OCI-LY7 (cell line): ENCODE measurements around the gene TGM1. TPM values are rescaled to one million over a fixed set of nuclear protein-coding genes. Genes with fewer than 3 reads are reported as not detected.

ENCODE experiments used
- BruUV-seq: library from RNA; stranded (reverse); fragments of 400-500 nt; replicated peaks from 2 replicates; lab custom pipeline; 2021; lab: Mats Ljungman, UMichigan
- CTCF ChIA-PET: fragments of 300-600 bp; sonication (Branson Sonifier 250); formaldehyde crosslinking; loops from one replicate; lab custom pipeline; 2022; ENCODE audit warnings: antibody characterized with exemption; ENCODE audit not compliant: unreplicated experiment; lab: Charles Lee
- POLR2A ChIA-PET: fragments of 300-600 bp; sonication (Branson Sonifier 250); formaldehyde crosslinking; loops from one replicate; lab custom pipeline; 2022; ENCODE audit warnings: antibody characterized with exemption; lab: Charles Lee
- DNase-seq: peaks from one replicate; pipeline ENCODE4 v3.0.0-alpha.2; 2015; ENCODE audit warnings: low spot score
- H2AFZ ChIP-seq: fragments of 200-600 bp; sonication (generic), shearing (Covaris generic); 2 replicates; pipeline ENCODE4 v1.6.1; 2014; ENCODE audit warnings: mild to moderate bottlenecking, antibody characterized with exemption, low read length, moderate library complexity
- H3K27ac ChIP-seq: fragments of 200-600 bp; sonication (generic); 2 replicates; pipeline ENCODE4 v1.5.1; 2014; ENCODE audit warnings: mixed run types, low read depth, mild to moderate bottlenecking, moderate library complexity, low read length, inconsistent platforms; ENCODE audit not compliant: poor library complexity, severe bottlenecking
- H3K36me3 ChIP-seq: fragments of 200-600 bp; sonication (generic); 2 replicates; pipeline ENCODE4 v1.6.1; 2014; ENCODE audit warnings: mild to moderate bottlenecking, antibody characterized with exemption, low read length, moderate library complexity, mixed read lengths; ENCODE audit not compliant: insufficient read depth
- H3K4me1 ChIP-seq: fragments of 200-600 bp; sonication (generic); 2 replicates; pipeline ENCODE4 v1.5.1; 2014; ENCODE audit warnings: mild to moderate bottlenecking, low read length; ENCODE audit not compliant: insufficient read depth, poor library complexity, severe bottlenecking
- H3K4me2 ChIP-seq: fragments of 200-600 bp; sonication (generic); 2 replicates; pipeline ENCODE4 v1.6.1; 2014; ENCODE audit warnings: mild to moderate bottlenecking, low read length
- H3K4me3 ChIP-seq: fragments of 200-600 bp; sonication (generic); 2 replicates; pipeline ENCODE4 v1.5.1; 2014; ENCODE audit warnings: mild to moderate bottlenecking, low read depth, low read length; ENCODE audit not compliant: poor library complexity, severe bottlenecking
- H3K79me2 ChIP-seq: fragments of 200-600 bp; sonication (generic); 2 replicates; pipeline ENCODE4 v1.6.1; 2016; ENCODE audit warnings: low read depth, mild to moderate bottlenecking, low read length, moderate library complexity, mixed read lengths; ENCODE audit not compliant: insufficient read depth
- H3K9me2 ChIP-seq: fragments of 200-600 bp; sonication (generic); 2 replicates; pipeline ENCODE4 v1.6.1; 2016; ENCODE audit warnings: mild to moderate bottlenecking, low read length, mixed read lengths; ENCODE audit not compliant: insufficient read depth
- H3K9me3 ChIP-seq: fragments of 200-600 bp; sonication (generic); 2 replicates; pipeline ENCODE4 v1.6.1; 2014; ENCODE audit warnings: mild to moderate bottlenecking, mixed run types, low read length, mixed read lengths
- H4K20me1 ChIP-seq: fragments of 200-600 bp; sonication (generic); 2 replicates; pipeline ENCODE4 v1.6.1; 2014; ENCODE audit warnings: mild to moderate bottlenecking, antibody characterized with exemption, low read length, moderate library complexity, mixed read lengths; ENCODE audit not compliant: insufficient read depth
- EZH2phosphoT487 ChIP-seq: fragments of 200-600 bp; sonication (generic); IDR thresholded peaks from 2 replicates; pipeline ENCODE4 v1.6.1; 2018; ENCODE audit warnings: low read depth, borderline replicate concordance, mild to moderate bottlenecking, mixed run types, antibody characterized with exemption, low read length, moderate library complexity, mixed read lengths
- intact Hi-C: fragments of 100-400 bp; cut with micrococcal nuclease; formaldehyde crosslinking; loops from one replicate; pipeline ENCODE4 v1.10.0; 2022; ENCODE audit not compliant: unreplicated experiment
- total RNA-seq, 2 experiments: library from RNA; depleted of rRNA in 1 of 2; stranded (reverse); fragments of >200 nt in 1 of 2; shearing (Covaris generic) in 1 of 2; gene quantifications; 2 replicates each; pipeline ENCODE4 v1.2.3, GENCODE V29; 2014 to 2022
- TF ChIP-seq, protein P1 (sequence below): fragments of 200-600 bp; sonication (generic); conservative IDR thresholded peaks from 2 replicates; pipeline ENCODE4 v1.5.1; 2014; ENCODE audit warnings: mild to moderate bottlenecking, antibody characterized with exemption, low read length, moderate library complexity, mixed read lengths

TGM1 gene
- total RNA-seq, 2 experiments from 2014 or later = 5.2 to 5.4 TPM

DNA sequence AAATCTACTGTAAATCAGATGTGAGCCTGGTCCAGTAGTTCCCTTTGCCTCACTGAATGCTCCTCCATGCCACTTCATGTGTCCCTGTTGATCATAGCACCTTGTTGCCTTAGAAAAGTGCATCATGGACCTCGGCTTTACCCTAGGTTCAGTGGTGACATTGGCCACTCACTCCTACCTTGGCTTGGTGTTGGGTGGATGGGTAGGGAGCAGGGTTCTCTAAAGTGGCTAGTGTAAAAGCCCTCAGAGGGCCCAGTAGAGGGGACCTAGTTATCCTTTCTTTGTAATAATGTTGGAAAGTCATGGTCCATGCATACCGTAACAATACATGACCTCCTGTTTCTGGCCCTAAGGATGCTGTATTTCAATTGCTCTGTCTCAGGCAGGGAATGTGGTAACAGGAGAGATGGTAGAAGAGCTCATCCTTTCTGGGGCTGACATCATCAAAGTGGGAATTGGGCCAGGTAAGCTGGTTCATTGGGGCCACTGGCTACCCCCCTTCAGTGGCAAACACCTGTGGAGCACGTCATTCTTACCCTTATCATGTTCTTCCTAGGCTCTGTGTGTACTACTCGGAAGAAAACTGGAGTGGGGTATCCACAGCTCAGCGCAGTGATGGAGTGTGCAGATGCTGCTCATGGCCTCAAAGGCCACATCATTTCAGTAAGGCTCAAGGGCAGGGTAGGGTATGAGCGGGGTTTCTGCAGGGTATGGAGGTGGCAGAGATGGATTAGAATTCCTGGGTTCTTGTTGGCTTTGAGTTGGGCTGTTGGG lies 26.1 kb downstream of the TGM1 start:
- H4K20me1 ChIP-seq = no peaks in the 10 kb centered on the region
- DNase-seq = no peak
- H3K27ac ChIP-seq = no peak overlapping the region
- no peak overlapping the region for H2AFZ ChIP-seq
- ChIA-PET POLR2A (interaction anchor here (0.7 to 1.9 kb wide), 2 partner anchors 41 to 61 kb away, joined by 3 to 5 read pairs; no protein-coding TSS in a partner anchor), CTCF (no interaction called here)
- peaks cover 73% of the 10 kb centered on the region for H3K36me3 ChIP-seq
- H3K4me2 ChIP-seq = no peak overlapping the region
- H3K9me2 ChIP-seq = no peaks in the 10 kb centered on the region
- no peak overlapping the region for H3K4me3 ChIP-seq
- intact Hi-C loops = no loop called here
- TF ChIP-seq, protein P1, sequence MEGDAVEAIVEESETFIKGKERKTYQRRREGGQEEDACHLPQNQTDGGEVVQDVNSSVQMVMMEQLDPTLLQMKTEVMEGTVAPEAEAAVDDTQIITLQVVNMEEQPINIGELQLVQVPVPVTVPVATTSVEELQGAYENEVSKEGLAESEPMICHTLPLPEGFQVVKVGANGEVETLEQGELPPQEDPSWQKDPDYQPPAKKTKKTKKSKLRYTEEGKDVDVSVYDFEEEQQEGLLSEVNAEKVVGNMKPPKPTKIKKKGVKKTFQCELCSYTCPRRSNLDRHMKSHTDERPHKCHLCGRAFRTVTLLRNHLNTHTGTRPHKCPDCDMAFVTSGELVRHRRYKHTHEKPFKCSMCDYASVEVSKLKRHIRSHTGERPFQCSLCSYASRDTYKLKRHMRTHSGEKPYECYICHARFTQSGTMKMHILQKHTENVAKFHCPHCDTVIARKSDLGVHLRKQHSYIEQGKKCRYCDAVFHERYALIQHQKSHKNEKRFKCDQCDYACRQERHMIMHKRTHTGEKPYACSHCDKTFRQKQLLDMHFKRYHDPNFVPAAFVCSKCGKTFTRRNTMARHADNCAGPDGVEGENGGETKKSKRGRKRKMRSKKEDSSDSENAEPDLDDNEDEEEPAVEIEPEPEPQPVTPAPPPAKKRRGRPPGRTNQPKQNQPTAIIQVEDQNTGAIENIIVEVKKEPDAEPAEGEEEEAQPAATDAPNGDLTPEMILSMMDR = no peak
- TF ChIP-seq EZH2phosphoT487 = no peak
- H3K79me2 ChIP-seq = peaks cover 32% of the 10 kb centered on the region; the same call in 1 of the 2 replicates
- no TSS peak for BruUV-seq
- H3K4me1 ChIP-seq = peaks cover 38% of the 10 kb centered on the region
- H3K9me3 ChIP-seq = no peaks in the 10 kb centered on the region

DNA sequence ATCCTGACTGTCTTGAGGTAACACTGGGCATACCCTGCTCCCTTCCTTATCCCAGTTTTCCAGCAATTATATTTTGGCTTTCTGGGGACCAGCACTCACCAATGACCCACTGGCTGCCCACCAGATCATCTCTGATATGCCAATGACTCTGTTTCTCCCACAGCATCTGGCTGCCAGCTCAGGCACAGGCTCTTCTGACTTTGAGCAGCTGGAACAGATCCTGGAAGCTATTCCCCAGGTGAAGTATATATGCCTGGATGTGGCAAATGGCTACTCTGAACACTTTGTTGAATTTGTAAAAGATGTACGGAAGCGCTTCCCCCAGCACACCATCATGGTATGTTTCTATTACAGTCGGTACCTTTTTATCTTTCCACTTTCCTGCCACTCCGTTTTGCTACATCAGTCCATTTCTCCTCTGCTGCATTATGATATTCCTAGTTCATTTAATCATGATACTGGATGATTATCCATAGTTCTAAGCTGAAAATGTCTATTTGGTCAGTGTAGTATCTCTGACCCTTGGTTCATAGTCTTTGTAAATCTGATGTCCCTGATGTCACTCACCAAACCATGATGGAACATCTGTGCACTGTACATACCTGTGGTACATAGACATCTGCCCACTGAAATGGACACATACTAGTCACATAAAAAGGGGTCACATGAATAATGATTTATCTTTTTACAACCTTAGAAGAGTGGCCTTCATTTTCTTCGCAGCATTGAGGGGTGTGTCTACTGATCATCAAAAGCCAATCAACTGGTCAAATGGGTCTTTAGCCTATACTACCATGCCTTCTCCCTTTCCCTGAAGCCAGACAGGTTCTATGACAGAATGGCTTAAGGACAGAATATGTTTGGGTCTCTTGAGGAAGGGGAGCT lies 26.9 kb downstream of the TGM1 start:
- TF ChIP-seq, protein P1 = no peak
- no peak for TF ChIP-seq EZH2phosphoT487
- no TSS peak for BruUV-seq
- Histone ChIP-seq H2AFZ (no peak overlapping the region), H3K4me2 (no peak overlapping the region), H3K4me3 (no peak overlapping the region), H3K9me3 (no peaks in the 10 kb centered on the region), H4K20me1 (no peaks in the 10 kb centered on the region), H3K36me3 (peaks cover 72% of the 10 kb centered on the region), H3K4me1 (peaks cover 34% of the 10 kb centered on the region), H3K27ac (no peak overlapping the region), H3K79me2 (peaks cover 32% of the 10 kb centered on the region), H3K9me2 (no peaks in the 10 kb centered on the region)
- POLR2A ChIA-PET = interaction anchor here (0.7 to 1.2 kb wide), 2 partner anchors 9 to 61 kb away, joined by 3 to 4 read pairs; no protein-coding TSS in a partner anchor
- intact Hi-C loops = no loop called here
- CTCF ChIA-PET = interaction anchor here (1.0 kb wide), 1 partner anchor 70 kb away, joined by 3 read pairs; no protein-coding TSS in a partner anchor
- DNase-seq = no peak
